Measurements from ENCODE around the gene CD48. TPM values are rescaled to one million over a fixed set of nuclear protein-coding genes. Genes with fewer than 3 reads are reported as not detected.

The CD48 gene
- total RNA-seq, 1 experiment from 2014 or later, result not detected

DNA sequence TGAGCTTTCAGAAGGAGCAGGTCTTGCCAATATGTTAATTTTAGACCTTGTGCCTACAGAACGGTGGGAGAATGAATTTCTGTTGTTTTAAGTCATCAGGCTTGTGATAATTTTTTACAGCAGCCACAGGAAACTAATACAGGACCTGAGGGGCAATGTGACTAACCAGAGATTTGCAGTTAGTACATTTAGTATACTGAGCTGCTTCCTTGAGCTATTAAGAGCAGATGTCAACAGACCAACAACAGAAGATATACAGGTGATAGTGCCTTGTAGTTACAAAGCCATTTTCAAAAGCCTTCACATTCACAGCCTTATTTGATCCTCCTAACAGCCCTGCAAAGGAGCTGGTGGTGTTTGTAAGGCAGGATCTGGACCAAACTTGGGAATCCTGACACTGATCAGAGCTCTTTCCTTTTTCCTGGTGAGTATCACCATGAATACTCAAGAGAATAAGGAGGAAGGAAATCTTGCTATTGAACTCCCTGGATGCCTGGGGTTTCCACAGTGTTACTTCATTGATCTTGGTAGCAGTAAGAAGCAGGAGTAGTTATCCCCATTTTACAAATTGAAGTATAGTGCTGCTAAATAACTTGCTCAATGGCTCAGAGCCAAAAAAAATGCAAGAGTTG is 60.1 kb downstream of the CD48 start:
- CTCF ChIA-PET, result interaction anchor here (0.8 kb wide), 1 partner anchor 15 kb away, joined by 3 read pairs; no protein-coding TSS in a partner anchor
- Mint-ChIP-seq H3K27ac (ENCODE audit: unreplicated experiment) (peak overlapping the region; percentile 82), H3K4me3 (ENCODE audit: unreplicated experiment) (no peak overlapping the region)

DNA sequence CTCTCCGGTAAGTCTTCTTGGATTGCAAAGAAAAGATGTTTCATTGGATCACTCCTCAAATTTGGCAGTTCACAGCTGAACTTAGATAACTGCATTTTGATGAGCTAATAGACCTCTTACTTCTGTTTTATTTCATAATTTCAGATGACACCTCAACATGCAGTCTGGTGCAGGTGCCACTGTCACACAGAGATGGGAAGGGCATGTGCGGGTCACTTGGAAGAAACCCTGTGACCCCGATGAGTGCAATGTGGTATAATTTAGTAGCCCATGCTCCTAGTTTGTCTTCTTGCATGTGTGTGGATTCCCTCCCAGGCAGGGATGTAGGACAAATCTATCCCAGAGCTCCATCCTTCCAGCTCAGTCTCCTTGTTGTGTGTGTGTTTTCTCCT is 64.3 kb downstream of the CD48 start:
- Histone ChIP-seq H3K4me3 (ENCODE audit: low read depth, low read length) (no peak overlapping the region), H3K27me3 (replicated peaks; ENCODE audit: control insufficient read depth, insufficient read depth, low read length) (no peaks in the 10 kb centered on the region), H3K4me1 (peaks cover 35% of the 10 kb centered on the region), H3K36me3 (ENCODE audit: control insufficient read depth, insufficient read depth, low read length) (no peaks in the 10 kb centered on the region), H3K9me3 (no peaks in the 10 kb centered on the region)
- POLR2A ChIA-PET, result no interaction called here
- DNase-seq, result no peak
- Mint-ChIP-seq H3K27ac (ENCODE audit: unreplicated experiment) (no peak overlapping the region), H3K27me3 (ENCODE audit: insufficient read depth, unreplicated experiment) (no peaks in the 10 kb centered on the region), H3K9me3 (ENCODE audit: unreplicated experiment) (no peaks in the 10 kb centered on the region), H3K36me3 (ENCODE audit: insufficient read depth, unreplicated experiment) (no peaks in the 10 kb centered on the region), H3K4me1 (ENCODE audit: low read depth, unreplicated experiment) (peaks cover 28% of the 10 kb centered on the region), H3K4me3 (ENCODE audit: unreplicated experiment) (no peak overlapping the region)
- CTCF ChIA-PET, result no interaction called here
- TF ChIP-seq, protein P1, sequence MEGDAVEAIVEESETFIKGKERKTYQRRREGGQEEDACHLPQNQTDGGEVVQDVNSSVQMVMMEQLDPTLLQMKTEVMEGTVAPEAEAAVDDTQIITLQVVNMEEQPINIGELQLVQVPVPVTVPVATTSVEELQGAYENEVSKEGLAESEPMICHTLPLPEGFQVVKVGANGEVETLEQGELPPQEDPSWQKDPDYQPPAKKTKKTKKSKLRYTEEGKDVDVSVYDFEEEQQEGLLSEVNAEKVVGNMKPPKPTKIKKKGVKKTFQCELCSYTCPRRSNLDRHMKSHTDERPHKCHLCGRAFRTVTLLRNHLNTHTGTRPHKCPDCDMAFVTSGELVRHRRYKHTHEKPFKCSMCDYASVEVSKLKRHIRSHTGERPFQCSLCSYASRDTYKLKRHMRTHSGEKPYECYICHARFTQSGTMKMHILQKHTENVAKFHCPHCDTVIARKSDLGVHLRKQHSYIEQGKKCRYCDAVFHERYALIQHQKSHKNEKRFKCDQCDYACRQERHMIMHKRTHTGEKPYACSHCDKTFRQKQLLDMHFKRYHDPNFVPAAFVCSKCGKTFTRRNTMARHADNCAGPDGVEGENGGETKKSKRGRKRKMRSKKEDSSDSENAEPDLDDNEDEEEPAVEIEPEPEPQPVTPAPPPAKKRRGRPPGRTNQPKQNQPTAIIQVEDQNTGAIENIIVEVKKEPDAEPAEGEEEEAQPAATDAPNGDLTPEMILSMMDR (IDR thresholded peaks at IDR 0.05; ENCODE audit: insufficient read depth in 1 of 2, low read depth in 1 of 2, low read length in 1 of 2, severe bottlenecking in 1 of 2, unreplicated experiment in 1 of 2), result no peak
- BruUV-seq (replicated peaks), result no TSS peak
- intact Hi-C loops (cut with micrococcal nuclease; ENCODE audit: unreplicated experiment), result no loop called here

More for the DNA sequence above, 60.1 kb downstream of the CD48 start:
- peaks cover 42% of the 10 kb centered on the region for H3K4me1 ChIP-seq
- Mint-ChIP-seq H3K27me3 (ENCODE audit: insufficient read depth, unreplicated experiment) (no peaks in the 10 kb centered on the region), H3K4me1 (ENCODE audit: low read depth, unreplicated experiment) (peaks cover 31% of the 10 kb centered on the region), H3K9me3 (ENCODE audit: unreplicated experiment) (no peaks in the 10 kb centered on the region), H3K36me3 (ENCODE audit: insufficient read depth, unreplicated experiment) (no peaks in the 10 kb centered on the region)
- TF ChIP-seq, protein P1 (IDR thresholded peaks at IDR 0.05; ENCODE audit: insufficient read depth in 1 of 2, low read depth in 1 of 2, low read length in 1 of 2, severe bottlenecking in 1 of 2, unreplicated experiment in 1 of 2), result no peak
- BruUV-seq (replicated peaks), result no TSS peak
- H3K4me3 ChIP-seq (ENCODE audit: low read depth, low read length), result no peak overlapping the region
- POLR2A ChIA-PET, result no interaction called here
- H3K9me3 ChIP-seq, result no peaks in the 10 kb centered on the region
- H3K36me3 ChIP-seq (ENCODE audit: control insufficient read depth, insufficient read depth, low read length), result no peaks in the 10 kb centered on the region
- H3K27me3 ChIP-seq (replicated peaks; ENCODE audit: control insufficient read depth, insufficient read depth, low read length), result no peaks in the 10 kb centered on the region
- no peak for DNase-seq
- intact Hi-C loops (cut with micrococcal nuclease; ENCODE audit: unreplicated experiment), result loop anchor here (1.0 kb wide), 1 partner anchor 21 kb away; no protein-coding TSS in a partner anchor

DNA sequence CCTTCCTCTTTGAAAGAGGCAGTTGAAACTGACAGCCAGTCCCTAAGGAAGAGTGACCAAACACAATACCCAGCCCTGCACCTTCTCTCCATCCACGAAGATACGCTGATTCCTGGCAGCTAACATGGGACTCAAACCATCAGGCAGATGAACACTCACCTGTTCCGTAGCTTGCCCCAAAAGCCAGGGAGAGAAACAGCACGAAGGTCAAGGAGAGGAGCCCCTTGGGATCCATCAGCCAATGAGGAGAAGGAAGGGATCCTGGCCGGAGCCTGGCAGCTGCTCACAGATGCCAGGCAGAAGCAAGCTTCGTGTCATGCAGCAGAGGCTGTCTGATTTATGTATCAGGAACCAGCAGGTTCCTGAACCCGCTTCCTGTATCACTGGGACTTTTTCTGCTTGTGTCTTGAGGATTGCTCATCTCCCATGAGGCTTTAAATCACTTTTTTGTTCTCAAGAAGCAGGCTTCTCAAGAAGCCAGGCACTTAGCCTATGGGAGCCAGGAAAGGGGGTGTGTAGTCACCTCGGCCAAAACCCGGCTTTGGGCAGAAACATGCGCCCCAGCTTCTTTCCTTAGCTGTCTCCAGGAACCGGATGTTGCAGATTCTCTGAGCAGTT is 64.8 kb downstream of the CD48 start, which contains the start of gene SLAMF1:
TSS of gene SLAMF1 (minus strand) at position 334 of the 618 bp plus-strand sequence. CDS start at position 235, 99 bp downstream.
- Mint-ChIP-seq H3K27me3 (ENCODE audit: insufficient read depth, unreplicated experiment) (no peaks in the 10 kb centered on the region), H3K9me3 (ENCODE audit: unreplicated experiment) (no peaks in the 10 kb centered on the region), H3K36me3 (ENCODE audit: insufficient read depth, unreplicated experiment) (no peaks in the 10 kb centered on the region), H3K4me3 (ENCODE audit: unreplicated experiment) (no peak within 1 kb of the TSS), H3K4me1 (ENCODE audit: low read depth, unreplicated experiment) (peaks cover 25% of the 10 kb centered on the region), H3K27ac (ENCODE audit: unreplicated experiment) (no peak within 1 kb of the TSS)
- H3K4me1 ChIP-seq, result peaks cover 31% of the 10 kb centered on the region
- no peaks in the 10 kb centered on the region for H3K27me3 ChIP-seq (replicated peaks; ENCODE audit: control insufficient read depth, insufficient read depth, low read length)
- intact Hi-C loops (cut with micrococcal nuclease; ENCODE audit: unreplicated experiment), result no loop called here
- no peak within 1 kb of the TSS for H3K4me3 ChIP-seq (ENCODE audit: low read depth, low read length)
- TF ChIP-seq, protein P1 (IDR thresholded peaks at IDR 0.05; ENCODE audit: insufficient read depth in 1 of 2, low read depth in 1 of 2, low read length in 1 of 2, severe bottlenecking in 1 of 2, unreplicated experiment in 1 of 2), result no peak
- no TSS peak for BruUV-seq (replicated peaks)
- H3K9me3 ChIP-seq, result no peaks in the 10 kb centered on the region
- POLR2A ChIA-PET, result no interaction called here
- H3K36me3 ChIP-seq (ENCODE audit: control insufficient read depth, insufficient read depth, low read length), result no peaks in the 10 kb centered on the region
- no peak for DNase-seq
- CTCF ChIA-PET, result no interaction called here
